PFSK-1 (cell line): Measurements from ENCODE around the gene CYRIA.

Experiments used
- FOXP2 ChIP-seq: optimal IDR thresholded peaks from 2 replicates; pipeline ENCODE3; 2011; ENCODE audit warnings: borderline replicate concordance, control low read depth, inconsistent platforms; ENCODE audit not compliant: insufficient read depth; ENCODE audit errors: extremely low read length, extremely low read depth
- POLR2AphosphoS5 ChIP-seq: IDR thresholded peaks from 2 replicates; pipeline ENCODE4 v1.6.1; 2012; ENCODE audit warnings: low read depth, mild to moderate bottlenecking, control low read depth, low read length, moderate library complexity
- REST ChIP-seq, 2 experiments: IDR thresholded peaks; 2 replicates each; pipeline versions ENCODE4 v1.6.1 to v1.8.0; 2011 to 2012; ENCODE audit warnings: low read depth in 2 of 2, low read length in 2 of 2, control low read depth in 1 of 2, inconsistent platforms in 1 of 2, mild to moderate bottlenecking in 1 of 2, moderate library complexity in 1 of 2; ENCODE audit not compliant: insufficient read depth in 1 of 2
- SIN3A ChIP-seq: IDR thresholded peaks from 2 replicates; pipeline ENCODE4 v1.6.1; 2012; ENCODE audit warnings: mild to moderate bottlenecking, low read length, moderate library complexity, borderline replicate concordance; ENCODE audit not compliant: insufficient read depth
- TAF1 ChIP-seq: IDR thresholded peaks from 2 replicates; pipeline ENCODE4 v1.6.1; 2012; ENCODE audit warnings: low read length, control low read depth, borderline replicate concordance; ENCODE audit not compliant: insufficient read depth

CYRIA gene

GRCh38 chr2:16682431-16683118, 16.9 kb upstream of the CYRIA start:
- TF ChIP-seq SIN3A (no peak), FOXP2 (no peak), TAF1 (no peak), POLR2AphosphoS5 (no peak), REST (IDR thresholded peaks at IDR 0.05; ENCODE audit: insufficient read depth in 1 of 2, low read depth in 2 of 2, low read length in 2 of 2) (no peak)

- no peak for TF ChIP-seq TAF1
- no peak for TF ChIP-seq POLR2AphosphoS5
- TF ChIP-seq REST (IDR thresholded peaks at IDR 0.05; ENCODE audit: insufficient read depth in 1 of 2, low read depth in 2 of 2, low read length in 2 of 2), result no peak
- TF ChIP-seq SIN3A, result no peak
- TF ChIP-seq FOXP2, result no peak
These were observed 15.1 kb upstream of the CYRIA start for GRCh38 chr2:16680781-16681180.

- TF ChIP-seq FOXP2 (no peak), POLR2AphosphoS5 (no peak), TAF1 (no peak), REST (IDR thresholded peaks at IDR 0.05; ENCODE audit: insufficient read depth in 1 of 2, low read depth in 2 of 2, low read length in 2 of 2) (no peak), SIN3A (no peak)
These were observed 14.7 kb upstream of the CYRIA start for GRCh38 chr2:16680304-16680703.

GRCh38 chr2:16678964-16679363, 13.3 kb upstream of the CYRIA start:
- TF ChIP-seq REST (IDR thresholded peaks at IDR 0.05; ENCODE audit: insufficient read depth in 1 of 2, low read depth in 2 of 2, low read length in 2 of 2) (no peak), SIN3A (no peak), FOXP2 (no peak), POLR2AphosphoS5 (no peak), TAF1 (no peak)

- TF ChIP-seq REST (IDR thresholded peaks at IDR 0.05; ENCODE audit: insufficient read depth in 1 of 2, low read depth in 2 of 2, low read length in 2 of 2) (no peak), TAF1 (no peak), POLR2AphosphoS5 (no peak), SIN3A (no peak), FOXP2 (no peak)
These were observed 12.2 kb upstream of the CYRIA start for GRCh38 chr2:16677875-16678274.
